DND-41 (cell line): ENCODE measurements around the gene GNGT1.

Experiments used
- ATAC-seq: fragments of 200-7000 bp; cut with Tn5 transposase; 3 replicates; pipeline ENCODE4 v1.9.1; 2021; ENCODE audit warnings: low read depth; ENCODE audit not compliant: insufficient read depth
- DNase-seq: peaks from one replicate; pipeline ENCODE4 v3.0.0-alpha.2; 2020
- H2AFZ ChIP-seq: 2 replicates; pipeline ENCODE4 v1.6.0; 2012; ENCODE audit warnings: low read depth, low read length
- H3K27ac ChIP-seq: 2 replicates; pipeline ENCODE4 v1.5.1; 2012; ENCODE audit warnings: low read length, inconsistent platforms
- H3K27me3 ChIP-seq: fragments of 200-600 bp; sonication (generic); 2 replicates; pipeline ENCODE4 v1.6.0; 2012; ENCODE audit warnings: low read length, mild to moderate bottlenecking, inconsistent platforms; ENCODE audit not compliant: insufficient read depth, poor library complexity
- H3K36me3 ChIP-seq: 2 replicates; pipeline ENCODE4 v1.5.1; 2012; ENCODE audit warnings: low read length, inconsistent platforms; ENCODE audit not compliant: insufficient read depth
- H3K4me1 ChIP-seq: 2 replicates; pipeline ENCODE4 v1.5.1; 2012; ENCODE audit warnings: mild to moderate bottlenecking, low read length; ENCODE audit not compliant: insufficient read depth
- H3K4me2 ChIP-seq: 2 replicates; pipeline ENCODE4 v1.6.0; 2012; ENCODE audit warnings: mild to moderate bottlenecking, moderate library complexity, low read length, inconsistent platforms; ENCODE audit not compliant: insufficient read depth
- H3K4me3 ChIP-seq, 2 experiments: fragments of 200-600 bp in 1 of 2; shearing (Covaris generic) in 1 of 2; 2 replicates each; pipeline ENCODE4 v1.5.1; 2012 to 2016; ENCODE audit warnings: inconsistent platforms in 2 of 2, low read length in 2 of 2, mild to moderate bottlenecking in 2 of 2, low read depth in 1 of 2, moderate library complexity in 1 of 2
- H3K79me2 ChIP-seq: 2 replicates; pipeline ENCODE4 v1.6.0; 2012; ENCODE audit warnings: low read length, inconsistent platforms; ENCODE audit not compliant: insufficient read depth
- H3K9ac ChIP-seq: 2 replicates; pipeline ENCODE4 v1.6.0; 2012; ENCODE audit warnings: low read depth, mild to moderate bottlenecking, inconsistent platforms, low read length, moderate library complexity
- H3K9me3 ChIP-seq: 2 replicates; pipeline ENCODE4 v1.5.1; 2012; ENCODE audit warnings: low read length, moderate library complexity, mild to moderate bottlenecking, inconsistent platforms; ENCODE audit not compliant: insufficient read depth, severe bottlenecking
- H4K20me1 ChIP-seq: 2 replicates; pipeline ENCODE4 v1.6.0; 2012; ENCODE audit warnings: low read length; ENCODE audit not compliant: insufficient read depth
- EZH2 ChIP-seq: IDR thresholded peaks from 3 replicates; pipeline ENCODE4 v1.6.1; 2012; ENCODE audit warnings: borderline replicate concordance, low read depth, mild to moderate bottlenecking, moderate library complexity, low read length, inconsistent platforms; ENCODE audit not compliant: severe bottlenecking
- TF ChIP-seq, protein P1 (sequence below): IDR thresholded peaks from 2 replicates; pipeline ENCODE4 v1.5.1; 2012; ENCODE audit warnings: borderline replicate concordance, low read length, moderate library complexity, mild to moderate bottlenecking; ENCODE audit not compliant: poor library complexity, severe bottlenecking; ENCODE audit errors: extremely low read depth

The GNGT1 gene

DNA sequence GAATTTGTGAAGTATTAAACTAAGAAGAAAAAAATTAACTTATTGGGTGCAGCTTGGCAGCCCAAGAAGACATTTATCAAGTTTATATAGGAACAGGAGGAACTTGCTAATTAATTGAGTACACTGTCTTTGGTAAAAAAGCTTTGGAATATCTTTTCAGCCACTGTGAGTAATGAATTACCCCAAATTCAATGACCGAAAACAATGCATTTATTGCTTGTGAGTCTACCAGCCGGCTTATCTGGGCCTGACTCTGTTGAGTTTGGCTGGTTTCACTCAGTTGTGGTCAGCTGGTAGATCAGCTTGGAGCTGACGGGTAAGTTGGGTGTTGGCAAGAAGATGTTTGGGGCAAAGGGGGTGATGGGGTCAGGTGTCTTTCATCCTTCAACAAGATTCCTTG, 26.8 kb downstream of the GNGT1 start:
- TF ChIP-seq, protein P1, sequence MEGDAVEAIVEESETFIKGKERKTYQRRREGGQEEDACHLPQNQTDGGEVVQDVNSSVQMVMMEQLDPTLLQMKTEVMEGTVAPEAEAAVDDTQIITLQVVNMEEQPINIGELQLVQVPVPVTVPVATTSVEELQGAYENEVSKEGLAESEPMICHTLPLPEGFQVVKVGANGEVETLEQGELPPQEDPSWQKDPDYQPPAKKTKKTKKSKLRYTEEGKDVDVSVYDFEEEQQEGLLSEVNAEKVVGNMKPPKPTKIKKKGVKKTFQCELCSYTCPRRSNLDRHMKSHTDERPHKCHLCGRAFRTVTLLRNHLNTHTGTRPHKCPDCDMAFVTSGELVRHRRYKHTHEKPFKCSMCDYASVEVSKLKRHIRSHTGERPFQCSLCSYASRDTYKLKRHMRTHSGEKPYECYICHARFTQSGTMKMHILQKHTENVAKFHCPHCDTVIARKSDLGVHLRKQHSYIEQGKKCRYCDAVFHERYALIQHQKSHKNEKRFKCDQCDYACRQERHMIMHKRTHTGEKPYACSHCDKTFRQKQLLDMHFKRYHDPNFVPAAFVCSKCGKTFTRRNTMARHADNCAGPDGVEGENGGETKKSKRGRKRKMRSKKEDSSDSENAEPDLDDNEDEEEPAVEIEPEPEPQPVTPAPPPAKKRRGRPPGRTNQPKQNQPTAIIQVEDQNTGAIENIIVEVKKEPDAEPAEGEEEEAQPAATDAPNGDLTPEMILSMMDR, result no peak
- no peak for TF ChIP-seq EZH2
- H3K79me2 ChIP-seq, result no peaks in the 10 kb centered on the region
- ATAC-seq (no peak), DNase-seq (no peak)
- H3K4me1 ChIP-seq, result no peaks in the 10 kb centered on the region
- H3K9ac ChIP-seq, result no peak overlapping the region
- no peaks in the 10 kb centered on the region for H3K36me3 ChIP-seq
- no peak overlapping the region for H3K4me3 ChIP-seq
- no peak overlapping the region for H2AFZ ChIP-seq
- H3K4me2 ChIP-seq, result no peak overlapping the region
- no peak overlapping the region for H3K27ac ChIP-seq
- H4K20me1 ChIP-seq, result no peaks in the 10 kb centered on the region
- H3K9me3 ChIP-seq, result no peaks in the 10 kb centered on the region
- no peaks in the 10 kb centered on the region for H3K27me3 ChIP-seq

DNA sequence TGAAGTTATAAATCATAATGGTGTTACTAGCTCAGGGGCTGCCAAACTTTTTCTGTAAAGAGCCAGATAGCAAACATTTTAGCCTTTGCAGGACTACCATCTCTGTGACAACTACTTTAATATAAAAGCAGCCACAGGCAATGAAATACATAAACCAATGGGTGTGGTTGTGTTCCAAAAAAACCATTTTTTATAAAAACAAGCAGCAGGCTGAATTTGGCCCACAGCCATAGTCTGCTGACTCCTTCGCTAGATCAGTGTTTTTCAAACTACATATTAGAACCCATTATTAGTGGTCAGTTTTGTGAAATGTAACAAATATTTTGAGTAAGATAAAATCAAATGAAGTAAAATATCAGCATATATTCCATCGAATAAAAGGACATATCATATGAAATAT, 28.7 kb downstream of the GNGT1 start:
- Histone ChIP-seq H3K4me1 (no peaks in the 10 kb centered on the region), H3K79me2 (no peaks in the 10 kb centered on the region), H4K20me1 (no peaks in the 10 kb centered on the region), H3K9ac (no peak overlapping the region), H2AFZ (no peak overlapping the region), H3K27me3 (peaks cover 3% of the 10 kb centered on the region), H3K36me3 (no peaks in the 10 kb centered on the region), H3K9me3 (no peaks in the 10 kb centered on the region), H3K4me2 (no peak overlapping the region), H3K4me3 (no peak overlapping the region), H3K27ac (no peak overlapping the region)
- ATAC-seq (no peak), DNase-seq (no peak)
- TF ChIP-seq, protein P1, result no peak
- TF ChIP-seq EZH2, result no peak

DNA sequence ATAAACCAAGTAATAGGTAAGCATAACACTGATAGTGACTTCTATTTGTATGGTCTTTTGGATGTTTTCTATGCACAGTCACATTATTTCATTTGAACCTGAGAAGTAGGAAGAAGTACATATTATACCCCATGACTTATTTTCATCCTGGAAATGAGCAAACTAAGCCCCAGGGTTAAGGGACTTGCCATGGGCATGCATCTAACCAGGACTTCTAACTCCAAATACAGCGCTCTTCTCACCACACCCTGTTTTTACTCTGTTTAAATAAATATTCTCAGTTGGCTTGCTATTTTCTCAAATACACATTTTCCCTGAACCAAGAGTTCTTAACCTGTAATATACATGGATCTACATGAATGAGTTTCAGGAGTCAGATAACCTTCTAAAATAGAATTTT, 31.5 kb downstream of the GNGT1 start:
- Histone ChIP-seq H3K4me3 (no peak overlapping the region), H3K79me2 (no peaks in the 10 kb centered on the region), H3K9ac (no peak overlapping the region), H3K27ac (no peak overlapping the region), H3K36me3 (no peaks in the 10 kb centered on the region), H2AFZ (no peak overlapping the region), H3K27me3 (peaks cover 3% of the 10 kb centered on the region), H3K4me2 (no peak overlapping the region), H3K9me3 (no peaks in the 10 kb centered on the region), H3K4me1 (no peaks in the 10 kb centered on the region), H4K20me1 (no peaks in the 10 kb centered on the region)
- TF ChIP-seq EZH2, result no peak
- TF ChIP-seq, protein P1, result no peak
- DNase-seq (no peak), ATAC-seq (no peak)

DNA sequence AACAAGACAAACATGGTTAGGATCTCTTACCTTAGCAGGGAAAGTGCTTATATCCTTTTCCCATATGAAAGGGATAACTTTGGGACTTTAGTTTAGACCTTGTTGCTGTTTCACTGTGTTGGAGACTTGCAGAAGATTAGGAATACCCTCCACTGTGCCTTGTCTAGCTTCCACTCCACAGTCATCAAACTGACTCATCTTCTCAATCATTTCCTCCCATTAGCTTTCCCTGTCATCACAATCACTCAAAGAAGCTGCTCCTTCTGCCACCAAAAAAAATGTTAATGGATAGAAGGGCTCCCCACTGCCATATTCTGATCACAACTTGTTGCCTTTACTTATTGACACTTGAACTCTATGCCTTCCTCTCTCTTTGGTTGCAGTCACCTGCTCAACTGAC, 31.9 kb downstream of the GNGT1 start:
- Histone ChIP-seq H3K36me3 (no peaks in the 10 kb centered on the region), H3K27me3 (peaks cover 3% of the 10 kb centered on the region), H3K4me1 (no peaks in the 10 kb centered on the region), H3K4me2 (no peak overlapping the region), H3K4me3 (no peak overlapping the region), H3K9ac (no peak overlapping the region), H3K27ac (no peak overlapping the region), H3K9me3 (no peaks in the 10 kb centered on the region), H3K79me2 (no peaks in the 10 kb centered on the region), H4K20me1 (no peaks in the 10 kb centered on the region), H2AFZ (no peak overlapping the region)
- DNase-seq (no peak), ATAC-seq (no peak)
- no peak for TF ChIP-seq EZH2
- TF ChIP-seq, protein P1, result no peak
